G401 (cell line): ENCODE measurements around the gene LIPG. TPM values are rescaled to one million over a fixed set of nuclear protein-coding genes. Genes with fewer than 3 reads are reported as not detected.

Experiments used
- total RNA-seq: library from RNA; depleted of rRNA; stranded (reverse); fragments of >200 nt; shearing (Covaris generic); gene quantifications from 2 replicates; pipeline ENCODE4 v1.2.3, GENCODE V29; 2014; rRNA removed

The LIPG gene
- total RNA-seq, 1 experiment from 2014 or later, result 15.0 TPM

Other genes starting within 250 kb of the LIPG start
- 137 and 164 TPM in 2 replicates for gene DYM, start 101.4 kb upstream of the LIPG start, total RNA-seq
- gene C18orf32, start 74.8 kb upstream of the LIPG start, total RNA-seq, result 43.1 and 44.7 TPM in 2 replicates
- gene RPL17, start 69.6 kb upstream of the LIPG start, total RNA-seq, result 3,937 and 4,835 TPM in 2 replicates